ENCODE results near the gene LTB4R.

Gene LTB4R

DNA sequence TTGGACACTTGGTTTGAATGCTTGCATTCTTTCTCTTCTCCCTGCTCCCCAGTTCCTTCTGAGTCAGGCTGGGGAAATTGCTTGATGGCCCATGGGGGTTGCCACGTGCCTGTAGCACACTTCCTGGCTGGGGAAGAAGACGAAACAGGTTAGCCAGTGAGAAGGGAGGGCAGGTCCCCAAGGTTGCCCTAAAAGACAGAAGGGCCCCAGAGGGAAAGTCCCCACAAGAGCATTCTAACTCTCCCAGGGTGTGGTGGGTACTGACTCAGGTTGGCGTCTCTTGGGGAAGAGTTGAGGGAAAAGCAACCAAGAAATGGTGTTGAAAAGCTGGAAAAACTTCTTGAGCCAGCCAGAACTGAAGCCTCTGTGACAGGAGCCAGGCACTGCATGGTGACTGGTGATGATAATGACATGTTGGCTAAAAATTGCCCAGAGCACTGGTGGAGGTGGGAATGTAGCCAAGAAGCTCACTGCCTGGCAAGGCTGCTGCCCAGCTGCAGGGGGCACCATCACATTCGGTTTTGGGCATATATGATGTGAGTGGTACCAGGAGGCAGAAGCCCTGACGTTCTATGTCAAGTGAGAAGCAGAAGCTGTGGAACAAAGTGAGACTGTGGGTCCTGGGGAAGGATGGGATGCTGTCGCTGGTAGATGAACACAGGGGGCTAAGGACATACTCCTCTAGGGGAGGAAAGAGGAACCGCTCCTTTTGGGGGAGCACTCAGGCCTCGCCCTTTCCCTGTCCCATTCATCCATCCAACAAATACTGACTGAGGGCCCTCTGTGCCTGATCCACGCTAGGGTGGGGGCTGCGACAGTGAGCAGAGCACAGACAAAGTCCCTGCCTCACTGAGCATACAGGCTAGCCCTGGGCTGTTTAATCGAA is 31.8 kb upstream of the LTB4R start:
- peak; percentile 80 for DNase-seq

- DNase-seq = no peak
These were observed 30.4 kb upstream of the LTB4R start for GRCh38 chr14:24280797-24281460.

- DNase-seq = no peak
These were observed 29.7 kb upstream of the LTB4R start for GRCh38 chr14:24281636-24282035.

- DNase-seq = no peak
These were observed 28.6 kb upstream of the LTB4R start for GRCh38 chr14:24282736-24283135.

- no peak for DNase-seq
These were observed 27.4 kb upstream of the LTB4R start for GRCh38 chr14:24283796-24284460.

GRCh38 chr14:24284501-24285035 is 26.7 kb upstream of the LTB4R start:
- DNase-seq = no peak

GRCh38 chr14:24285351-24285750 is 26.0 kb upstream of the LTB4R start:
- DNase-seq = no peak

DNA sequence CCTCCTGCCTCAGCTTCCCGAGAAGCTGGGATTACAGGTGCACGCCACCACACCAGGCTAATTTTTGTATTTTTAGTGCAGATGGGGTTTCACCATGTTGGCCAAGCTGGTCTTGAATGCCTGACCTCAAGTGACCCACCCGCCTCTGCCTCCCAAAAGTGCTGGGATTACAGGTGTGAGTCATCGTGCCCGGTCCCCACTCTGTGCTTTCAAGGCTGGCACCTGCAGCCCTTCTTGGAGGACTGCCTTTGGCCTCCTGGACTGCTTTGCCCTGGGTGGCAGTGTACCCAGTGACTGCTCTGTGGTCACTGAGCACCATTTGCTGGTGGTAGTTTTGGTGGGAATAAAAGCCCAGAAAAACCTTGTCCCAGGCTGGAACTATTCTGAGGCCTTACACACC is 24.3 kb upstream of the LTB4R start:
- no peak for DNase-seq

GRCh38 chr14:24289649-24290280 is 21.5 kb upstream of the LTB4R start:
- peak; percentile 80 for DNase-seq

DNA sequence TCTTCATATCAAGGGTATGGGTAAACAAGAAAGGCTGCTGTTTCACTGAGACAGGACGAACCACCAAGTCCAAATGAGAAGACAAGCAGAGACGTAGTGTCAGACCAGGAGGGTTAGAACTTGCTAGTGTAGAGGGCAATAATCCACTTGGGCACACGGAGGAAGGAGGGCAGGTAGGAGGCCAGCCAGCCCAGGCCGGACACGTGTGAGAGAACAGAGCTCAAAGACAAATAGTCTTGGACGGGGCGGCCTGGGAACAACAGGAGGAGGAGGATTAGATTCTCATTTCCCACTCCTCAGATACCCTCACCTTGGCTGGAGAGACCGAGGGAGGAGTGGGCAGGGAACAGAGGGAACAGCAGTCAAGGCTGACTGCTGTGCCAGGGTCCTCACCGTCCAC is 20.6 kb upstream of the LTB4R start:
- DNase-seq = no peak

GRCh38 chr14:24291446-24292117 is 19.7 kb upstream of the LTB4R start:
- DNase-seq = no peak

DNA sequence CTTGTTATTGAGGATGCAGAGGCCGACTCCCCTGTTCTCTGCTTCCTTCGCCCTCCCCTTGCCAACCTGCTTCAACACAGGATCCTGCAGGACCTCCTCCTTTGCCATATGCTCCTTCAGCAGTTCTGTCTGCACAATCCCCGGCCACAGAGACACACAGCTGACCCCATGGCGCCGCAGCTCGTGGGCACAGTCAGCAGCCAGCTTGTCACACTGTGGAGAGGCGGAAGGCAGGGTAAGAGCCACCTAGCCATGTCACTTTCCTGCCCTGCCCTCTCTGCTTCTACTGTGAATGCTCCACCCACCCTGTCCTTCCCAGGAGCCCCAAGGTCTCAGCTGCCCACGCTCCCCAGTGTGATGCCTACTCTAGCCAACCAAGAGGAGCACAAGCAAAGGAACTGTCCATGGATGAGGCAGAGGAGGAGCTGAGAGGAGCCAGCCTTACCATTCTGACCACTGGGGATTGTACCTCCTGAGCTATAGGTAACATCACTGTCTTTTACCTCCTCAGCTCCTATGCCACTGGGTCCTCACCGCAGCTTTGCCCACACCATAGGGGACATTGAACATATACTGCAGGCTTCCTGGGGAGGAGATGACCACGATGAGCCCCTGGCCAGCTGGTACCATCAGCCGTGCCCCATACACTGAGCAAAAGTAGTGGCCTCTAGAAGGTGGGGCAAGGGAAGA is 19.0 kb upstream of the LTB4R start:
- no peak for DNase-seq

DNA sequence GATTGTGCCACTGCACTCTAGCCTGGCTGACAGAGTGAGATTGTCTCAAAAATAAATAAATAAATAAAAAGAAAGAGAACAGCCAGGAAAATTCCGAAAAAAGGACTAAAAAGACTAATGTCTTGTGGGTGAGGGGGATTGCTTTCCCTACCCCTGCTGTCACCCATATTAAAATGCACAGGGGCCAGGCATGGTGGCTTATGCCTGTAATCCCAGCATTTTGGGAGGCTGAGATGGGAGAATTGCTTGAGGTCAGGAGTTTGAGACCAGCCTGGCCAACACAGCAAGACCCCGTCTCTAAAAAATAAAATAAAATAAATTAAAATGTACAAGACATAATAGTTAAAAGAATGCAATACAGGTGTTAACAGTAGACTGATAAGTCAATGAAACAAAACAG is 17.8 kb upstream of the LTB4R start:
- no peak for DNase-seq

- peak; percentile 89 for DNase-seq
These were observed 14.8 kb upstream of the LTB4R start for GRCh38 chr14:24296341-24297157.

- no peak for DNase-seq
These were observed 13.9 kb upstream of the LTB4R start for GRCh38 chr14:24297190-24297964.

DNA sequence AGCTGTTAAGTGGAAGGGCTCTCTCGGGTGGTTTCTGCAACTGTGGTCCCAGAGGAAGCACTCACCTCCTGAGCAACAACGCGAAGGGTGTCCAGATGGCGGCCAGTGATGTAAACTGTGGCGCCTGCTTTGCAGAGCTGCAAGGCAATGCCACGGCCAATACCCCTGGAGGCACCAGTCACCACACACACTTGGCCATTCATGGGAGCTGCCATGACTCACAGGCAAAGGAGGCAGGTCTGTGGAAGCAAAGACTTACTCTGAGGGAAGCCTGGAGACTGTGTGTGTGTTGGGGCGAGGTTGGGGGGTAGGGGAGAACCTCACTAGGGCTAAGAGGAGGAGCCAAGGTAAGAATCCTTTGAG is 12.4 kb upstream of the LTB4R start:
- no peak for DNase-seq

- DNase-seq = peak; percentile 98
These were observed 11.8 kb upstream of the LTB4R start, which contains the start of the genes DHRS1 and NOP9 for GRCh38 chr14:24299255-24300191. DHRS1 (minus strand) TSS chr14:24299780; CDS start chr14:24299106, 674 bp downstream. NOP9 (plus strand) TSS chr14:24299850; CDS start chr14:24299955, 105 bp downstream.

DNA sequence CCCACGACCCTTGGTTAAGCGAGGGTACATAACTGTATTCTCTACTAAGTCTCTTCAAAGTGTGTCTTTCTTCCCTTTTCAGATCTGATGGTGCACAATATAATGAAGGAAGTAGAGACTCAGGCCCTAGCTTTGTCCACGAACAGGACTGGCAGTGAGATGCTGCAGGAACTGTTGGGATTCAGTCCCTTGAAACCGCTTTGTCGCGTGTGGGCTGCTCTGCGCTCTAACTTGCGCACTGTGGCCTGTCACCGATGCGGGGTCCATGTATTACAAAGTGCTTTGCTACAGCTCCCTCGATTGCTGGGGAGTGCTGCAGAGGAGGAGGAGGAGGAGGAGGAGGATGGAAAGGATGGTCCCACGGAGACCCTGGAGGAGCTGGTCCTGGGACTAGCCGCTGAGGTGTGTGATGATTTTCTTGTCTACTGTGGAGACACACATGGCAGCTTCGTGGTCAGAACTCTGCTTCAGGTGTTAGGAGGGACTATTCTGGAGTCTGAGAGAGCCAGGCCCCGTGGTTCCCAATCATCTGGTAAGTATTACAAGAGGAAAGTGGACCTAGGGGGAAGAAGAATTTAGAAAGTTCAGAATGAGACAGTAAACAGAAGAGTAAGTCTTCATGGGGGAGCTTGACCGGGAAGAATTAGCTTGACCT is 10.8 kb upstream of the LTB4R start:
- no peak for DNase-seq

Measured in activated effector memory CD4-positive, alpha-beta T cell treated with anti-CD3 and anti-CD28 coated beads, Interleukin-2, amount 50 U/mL, for 16 hours (primary cell).